H1 (cell line): ENCODE measurements around the gene YARS1. TPM values are rescaled to one million over a fixed set of nuclear protein-coding genes. Genes with fewer than 3 reads are reported as not detected.
A peak's percentile ranks its signal among the peaks of the same experiment; 100 is the strongest.

Experiments used
- ASH2L ChIP-seq: fragments of 200-600, 300-600 bp; sonication (generic); IDR thresholded peaks from one replicate; pipeline ENCODE4 v1.7.1; 2017; ENCODE audit warnings: low read length
- BACH1 ChIP-seq: IDR thresholded peaks from 2 replicates; pipeline ENCODE4 v1.6.1; 2012; ENCODE audit warnings: low read length, improper control_type of control experiment
- BRCA1 ChIP-seq: IDR thresholded peaks from 2 replicates; pipeline ENCODE4 v1.6.1; 2012; ENCODE audit warnings: low read depth, low read length, improper control_type of control experiment
- CBX8 ChIP-seq: fragments of 300-800, 300-1000 bp; sonication (generic); IDR thresholded peaks from 2 replicates; pipeline ENCODE4 v1.7.1; 2016; ENCODE audit warnings: low read depth, low read length, borderline replicate concordance
- CEBPB ChIP-seq: IDR thresholded peaks from 2 replicates; pipeline ENCODE4 v1.6.1; 2012; ENCODE audit warnings: low read depth, low read length
- CTBP2 ChIP-seq: IDR thresholded peaks from 2 replicates; pipeline ENCODE4 v1.7.0; 2011; ENCODE audit warnings: borderline replicate concordance, mild to moderate bottlenecking, moderate library complexity, mixed read lengths, low read length; ENCODE audit not compliant: insufficient read depth, insufficient read length
- EGR1 ChIP-seq: IDR thresholded peaks from 2 replicates; pipeline ENCODE4 v1.6.1; 2011; ENCODE audit warnings: low read depth, low read length, borderline replicate concordance
- EZH2 ChIP-seq: fragments of 200-600 bp; sonication (generic); IDR thresholded peaks from 2 replicates; pipeline ENCODE4 v1.7.1; 2012; ENCODE audit warnings: low read depth, mild to moderate bottlenecking, moderate library complexity, low read length, inconsistent platforms; ENCODE audit not compliant: severe bottlenecking
- GABPA ChIP-seq: IDR thresholded peaks from 2 replicates; pipeline ENCODE4 v1.6.1; 2011; ENCODE audit warnings: mild to moderate bottlenecking, low read length, moderate library complexity, borderline replicate concordance; ENCODE audit not compliant: insufficient read depth
- GTF2F1 ChIP-seq: IDR thresholded peaks from 2 replicates; pipeline ENCODE4 v1.6.1; 2012; ENCODE audit warnings: low read depth, low read length, improper control_type of control experiment, borderline replicate concordance
- JUN ChIP-seq: IDR thresholded peaks from 2 replicates; pipeline ENCODE4 v1.6.1; 2011; ENCODE audit warnings: low read depth, mild to moderate bottlenecking, improper control_type of control experiment, low read length
- JUND ChIP-seq: IDR thresholded peaks from 2 replicates; pipeline ENCODE4 v1.6.1; 2011; ENCODE audit warnings: mild to moderate bottlenecking, improper control_type of control experiment, low read length
- KDM5A ChIP-seq: fragments of 200-600 bp; IDR thresholded peaks from 2 replicates; pipeline ENCODE4 v1.7.1; 2012; ENCODE audit warnings: mild to moderate bottlenecking, low read length, inconsistent platforms, mixed read lengths
- RAD21 ChIP-seq, 2 experiments: IDR thresholded peaks in 1 of 2; conservative IDR thresholded peaks in 1 of 2; 2 replicates each; pipeline ENCODE4 v1.6.1; 2011; ENCODE audit warnings: low read depth in 2 of 2, low read length in 2 of 2, improper control_type of control experiment in 1 of 2, inconsistent platforms in 1 of 2, mild to moderate bottlenecking in 1 of 2, moderate library complexity in 1 of 2
- RFX5 ChIP-seq: IDR thresholded peaks from 2 replicates; pipeline ENCODE4 v1.6.1; 2011; ENCODE audit warnings: low read depth, low read length, improper control_type of control experiment, borderline replicate concordance
- RNF2 ChIP-seq: fragments of 200-900, 300-1000 bp; sonication (generic); IDR thresholded peaks from 2 replicates; pipeline ENCODE4 v1.7.1; 2016; ENCODE audit warnings: borderline replicate concordance, low read depth, mild to moderate bottlenecking, antibody characterized with exemption, low read length; ENCODE audit not compliant: poor library complexity, severe bottlenecking; ENCODE audit errors: missing control alignments
- RXRA ChIP-seq: IDR thresholded peaks from 2 replicates; pipeline ENCODE4 v1.6.1; 2011; ENCODE audit warnings: low read depth, mild to moderate bottlenecking, low read length, moderate library complexity; ENCODE audit not compliant: insufficient read depth
- SP4 ChIP-seq: IDR thresholded peaks from 2 replicates; pipeline ENCODE4 v1.6.1; 2012; ENCODE audit warnings: low read length, inconsistent platforms
- TAF7 ChIP-seq: optimal IDR thresholded peaks from 2 replicates; pipeline ENCODE3; 2011; ENCODE audit warnings: low read depth, mild to moderate bottlenecking, inconsistent platforms, low read length, moderate library complexity, borderline replicate concordance
- TBP ChIP-seq: IDR thresholded peaks from 2 replicates; pipeline ENCODE4 v1.6.1; 2011; ENCODE audit warnings: low read depth, low read length, improper control_type of control experiment
- TEAD4 ChIP-seq: IDR thresholded peaks from 2 replicates; pipeline ENCODE4 v1.6.1; 2012; ENCODE audit warnings: low read depth, low read length, inconsistent platforms, mixed read lengths
- ZNF274 ChIP-seq: IDR thresholded peaks from 2 replicates; pipeline ENCODE4 v1.7.0; 2012; ENCODE audit warnings: low read length, borderline replicate concordance; ENCODE audit errors: extremely low read depth
- polyA plus RNA-seq, 7 experiments: library from polyadenylated mRNA; depleted of rRNA in 3 of 7; stranded (reverse) in 5 of 7; unstranded in 2 of 7; fragments of >200 nt in 5 of 7; fragments of 200-250 nt in 2 of 7; gene quantifications; 1 replicate in 5 of 7; 2 replicates in 1 of 7; 4 replicates in 1 of 7; pipeline versions ENCODE4 v1.2.1 to v1.2.3, GENCODE V29; 2011 to 2013; ENCODE audit warnings: missing spikeins in 2 of 7, mixed read lengths in 2 of 7
- total RNA-seq: library from RNA; stranded (reverse); fragmentation: NEBNext Ultra II Directional; extraction: Animal tissue kit (Norgen Biotek cat#: 25700); gene quantifications from 2 replicates; pipeline ENCODE4 v1.2.1, GENCODE V29; 2021
- TF ChIP-seq, protein P1 (sequence below): IDR thresholded peaks from 2 replicates; pipeline ENCODE4 v1.6.1; 2012; ENCODE audit warnings: low read length, inconsistent platforms

Gene YARS1
- total and polyA plus RNA-seq, 2 of the 8 experiments (the other 6 are each of a cell fraction or from before 2014, with no cell fraction given), result 47.1 to 226 TPM

GRCh38 chr1:32817159-32817814 lies at the start of gene YARS1, which contains the start of gene S100PBP (continued):
- TF ChIP-seq EZH2 (no peak), JUND (peak; percentile 80), KDM5A (peak; percentile 60), JUN (peak; percentile 54; the same call in 1 of the 2 replicates), RFX5 (no peak), SP4 (peak; percentile 95), CTBP2 (no peak), GABPA (peak; percentile 44; the same call in 1 of the 2 replicates), GTF2F1 (no peak), RAD21 (IDR thresholded peaks at IDR 0.05 in 1 of 2, conservative IDR thresholded peaks at IDR 0.05 in 1 of 2; ENCODE audit: low read depth in 2 of 2, low read length in 2 of 2) (no peak), BACH1 (0 out of 2 replicates have a peak, but pooled peaks have one; percentile 69), ASH2L (peak; percentile 89), CEBPB (peak; percentile 99), BRCA1 (no peak), EGR1 (peak; percentile 76), CBX8 (no peak), TBP (peak; percentile 84), RNF2 (no peak), ZNF274 (no peak), TEAD4 (no peak), TAF7 (peak; percentile 95), RXRA (no peak)
- TF ChIP-seq, protein P1, sequence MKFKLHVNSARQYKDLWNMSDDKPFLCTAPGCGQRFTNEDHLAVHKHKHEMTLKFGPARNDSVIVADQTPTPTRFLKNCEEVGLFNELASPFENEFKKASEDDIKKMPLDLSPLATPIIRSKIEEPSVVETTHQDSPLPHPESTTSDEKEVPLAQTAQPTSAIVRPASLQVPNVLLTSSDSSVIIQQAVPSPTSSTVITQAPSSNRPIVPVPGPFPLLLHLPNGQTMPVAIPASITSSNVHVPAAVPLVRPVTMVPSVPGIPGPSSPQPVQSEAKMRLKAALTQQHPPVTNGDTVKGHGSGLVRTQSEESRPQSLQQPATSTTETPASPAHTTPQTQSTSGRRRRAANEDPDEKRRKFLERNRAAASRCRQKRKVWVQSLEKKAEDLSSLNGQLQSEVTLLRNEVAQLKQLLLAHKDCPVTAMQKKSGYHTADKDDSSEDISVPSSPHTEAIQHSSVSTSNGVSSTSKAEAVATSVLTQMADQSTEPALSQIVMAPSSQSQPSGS, result no peak; the same call in 1 of the 2 replicates
